T1000 (cell line): ENCODE data around the gene CARNS1.

ENCODE experiments used
- DNase-seq: peaks from one replicate; lab custom pipeline; 2025; ENCODE audit warnings: mixed read lengths; lab: John Stamatoyannopoulos, UW

Gene CARNS1

GRCh38 chr11:67375320-67376055, 40.0 kb upstream of the CARNS1 start:
- no peak for DNase-seq

DNA sequence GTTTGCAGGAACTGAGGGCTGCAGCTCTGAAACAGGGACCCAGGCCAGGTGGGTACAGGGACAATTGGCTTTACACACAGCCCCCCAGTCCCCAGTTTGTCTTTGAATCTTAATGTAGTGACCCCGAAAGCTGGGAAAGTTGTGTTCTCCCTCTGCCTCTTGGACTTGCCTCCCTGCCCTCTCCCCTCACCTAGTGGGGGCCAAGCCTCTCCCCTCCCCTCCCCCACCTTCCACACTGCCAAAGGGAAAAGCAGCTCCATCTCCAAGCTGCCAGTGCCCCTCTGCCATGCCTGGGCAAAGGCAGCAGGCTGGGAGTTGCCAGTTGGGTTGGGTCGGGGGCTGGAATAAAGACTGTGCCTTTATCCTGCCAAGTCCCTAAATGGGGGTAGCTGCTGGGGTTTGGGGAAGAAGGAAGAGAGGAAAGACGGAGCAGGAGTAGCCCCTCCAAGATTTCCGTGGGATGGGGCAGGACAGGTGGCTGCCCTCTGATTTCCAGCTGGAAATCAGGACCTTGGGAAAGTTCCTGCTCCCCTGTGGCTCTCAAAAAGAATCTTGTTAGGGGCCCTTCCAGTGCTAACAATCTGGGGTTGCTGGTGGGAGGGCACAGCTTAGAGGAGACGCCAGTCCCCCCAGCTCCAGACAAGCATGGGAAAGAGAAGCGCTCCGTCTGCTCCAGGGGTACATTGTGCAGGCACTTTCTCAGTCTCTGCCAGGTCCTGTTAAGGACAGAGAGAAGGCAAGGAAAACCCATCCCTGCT, 39.2 kb upstream of the CARNS1 start:
- DNase-seq: no peak

- no peak for DNase-seq
Measured at GRCh38 chr11:67376873-67377808, 38.3 kb upstream of the CARNS1 start.

- no peak for DNase-seq
Measured at GRCh38 chr11:67378544-67378943, 36.9 kb upstream of the CARNS1 start.

DNA sequence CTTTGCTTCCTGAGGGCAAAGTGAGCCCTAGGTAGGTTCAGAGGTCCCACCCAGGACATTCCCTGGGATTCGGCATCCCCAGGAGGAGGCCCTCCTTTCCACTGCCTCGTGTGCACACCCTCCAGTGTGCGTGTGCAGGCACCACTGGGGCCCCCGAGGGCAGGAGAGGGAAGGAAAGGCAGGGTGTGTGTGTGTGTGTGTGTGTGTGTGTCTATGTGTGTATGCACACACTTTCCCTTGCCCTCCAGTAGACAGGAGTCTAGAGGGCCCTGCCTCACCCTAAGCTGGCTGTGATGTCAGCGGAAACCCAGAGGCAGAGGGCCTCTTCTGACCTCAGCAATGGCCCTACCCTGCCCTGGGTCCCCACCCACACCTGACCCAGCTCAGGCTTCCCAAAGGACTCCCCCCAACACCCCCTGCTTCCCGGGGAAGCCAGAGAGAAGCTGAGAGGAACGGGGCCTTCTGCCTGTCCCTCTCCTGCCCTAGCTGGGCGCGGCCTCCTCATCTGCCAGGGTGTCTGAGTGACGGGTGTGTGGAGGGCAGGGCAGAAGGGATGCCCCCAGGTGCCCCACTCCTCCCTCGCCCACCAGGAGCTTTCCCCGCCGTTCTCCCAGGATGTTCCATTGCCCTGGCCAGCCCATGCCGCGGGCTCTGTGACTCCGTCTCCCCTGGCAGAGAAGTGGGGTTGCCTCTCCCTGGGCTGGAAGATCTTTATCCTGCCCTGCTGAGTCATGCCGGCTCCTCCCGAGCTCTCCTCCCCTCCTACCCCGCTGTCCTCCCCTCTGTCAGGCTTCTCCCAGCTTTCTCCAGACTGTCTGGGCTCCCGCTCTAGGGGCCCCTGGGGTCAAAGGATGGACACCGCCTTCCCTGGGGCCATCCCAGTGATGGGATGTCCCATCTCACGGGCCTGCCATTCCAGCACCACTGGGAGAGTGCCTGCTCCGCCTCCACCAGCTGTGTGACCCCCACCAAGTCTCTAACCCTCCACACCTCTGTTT, 36.1 kb upstream of the CARNS1 start:
- peak; percentile 39 for DNase-seq

GRCh38 chr11:67381244-67381972, 34.1 kb upstream of the CARNS1 start:
- DNase-seq: no peak

DNA sequence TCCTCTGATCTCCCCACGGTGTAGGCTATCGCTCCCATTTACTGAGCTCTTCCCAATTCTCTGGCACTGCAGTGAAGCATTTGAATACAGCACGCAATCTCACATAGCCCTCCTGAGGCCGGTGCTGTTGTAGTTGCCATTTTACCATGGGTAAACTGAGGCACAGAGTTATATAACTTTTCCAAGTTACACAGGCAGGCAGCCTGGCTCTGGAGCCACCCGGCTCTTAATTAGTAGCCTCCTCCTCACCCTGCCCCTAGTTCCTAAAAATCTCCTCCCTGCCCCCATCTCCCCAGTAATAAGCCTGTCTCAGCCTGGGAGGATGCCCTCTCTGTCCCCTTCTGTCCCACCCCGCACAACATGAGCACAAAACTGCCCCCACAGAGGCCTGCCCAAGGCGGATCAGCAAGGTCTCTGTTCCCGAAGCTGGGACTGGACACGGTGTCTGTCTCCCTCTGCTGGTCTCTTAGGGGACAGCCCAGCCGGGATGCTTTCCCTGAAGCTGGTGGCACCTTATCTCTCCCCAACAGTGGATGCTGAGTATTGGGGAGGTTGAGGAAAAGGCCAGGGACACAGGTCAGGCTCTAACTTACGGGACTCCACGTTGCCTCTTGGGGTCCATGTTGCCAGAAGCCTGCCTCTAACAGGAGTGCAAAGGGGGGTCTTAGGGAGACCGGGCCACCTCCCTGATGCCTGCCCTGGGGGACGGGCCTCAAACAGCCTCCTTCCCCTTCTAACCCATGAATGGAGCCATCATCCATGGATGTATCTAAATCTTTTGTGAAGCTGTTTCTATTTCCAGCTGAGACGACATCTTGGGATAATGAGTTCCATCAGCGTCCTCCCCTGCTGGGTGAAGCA, 33.0 kb upstream of the CARNS1 start:
- peak; percentile 69 for DNase-seq

DNA sequence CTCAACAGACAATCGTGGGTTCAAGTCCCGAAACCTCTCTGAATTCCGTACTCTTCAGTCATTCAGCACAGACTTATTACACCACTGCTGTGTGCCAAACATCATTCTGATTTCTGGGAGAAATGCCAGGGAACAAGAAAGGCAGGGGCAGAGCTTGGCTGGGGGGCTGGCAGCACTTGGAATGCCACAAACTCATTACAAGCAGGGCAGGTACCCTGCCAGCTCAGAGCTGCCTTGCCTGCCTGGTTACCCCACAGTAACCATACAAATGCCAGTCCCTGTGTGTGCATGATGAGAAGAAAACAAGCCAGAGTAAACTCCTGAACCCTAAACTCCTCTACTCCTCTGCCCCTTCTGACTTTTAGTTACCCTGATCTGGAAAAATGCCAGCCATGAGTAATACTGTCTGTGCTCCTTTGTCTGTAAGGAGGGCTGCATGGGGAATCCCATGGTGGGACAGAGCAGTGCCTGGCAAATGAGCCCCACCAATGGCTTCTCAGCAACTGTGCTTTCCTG, 30.6 kb upstream of the CARNS1 start:
- DNase-seq: peak; percentile 25

- no peak for DNase-seq
Measured at GRCh38 chr11:67387069-67387468, 28.4 kb upstream of the CARNS1 start.

DNA sequence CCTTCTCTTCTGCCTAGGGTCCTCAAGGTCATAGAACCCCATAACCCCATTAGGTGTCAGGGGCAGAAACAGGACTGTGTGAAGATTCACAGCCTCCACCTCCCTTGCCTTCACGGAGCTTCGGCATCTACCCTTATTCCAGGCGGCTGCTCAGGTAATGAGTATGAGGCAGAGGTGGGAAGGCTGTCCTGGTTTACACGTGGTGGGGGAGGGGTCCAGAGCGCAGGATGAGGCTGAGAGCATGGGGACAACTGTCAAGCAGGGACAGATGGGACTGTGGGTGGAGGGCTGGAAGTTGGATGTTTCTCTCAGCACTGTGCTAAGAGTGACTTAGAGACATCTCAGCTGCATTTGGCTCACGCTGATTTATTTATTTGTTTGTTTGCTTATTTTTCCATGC, 28.0 kb upstream of the CARNS1 start:
- no peak for DNase-seq

DNA sequence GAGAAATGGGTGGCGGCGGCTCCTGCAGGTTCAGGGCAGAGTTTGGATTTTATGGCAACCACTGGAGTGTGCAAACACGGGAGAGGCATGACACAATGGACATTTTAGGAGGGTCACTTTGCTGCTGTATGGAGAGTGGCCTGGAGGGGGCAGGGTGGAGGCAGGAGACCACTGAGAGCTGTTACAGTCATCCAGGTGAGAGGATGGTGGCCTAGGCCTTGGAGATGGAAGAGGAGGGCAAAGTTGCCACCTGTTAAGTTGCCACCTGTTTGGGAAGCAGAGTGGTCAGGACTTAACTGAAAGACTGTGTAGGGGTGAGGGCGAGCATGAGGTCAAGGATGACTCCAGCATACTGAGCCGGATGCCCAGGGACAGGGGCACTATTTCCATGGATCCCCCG, 26.0 kb upstream of the CARNS1 start:
- no peak for DNase-seq

- DNase-seq: no peak
Measured at GRCh38 chr11:67390947-67391303, 24.6 kb upstream of the CARNS1 start.

DNA sequence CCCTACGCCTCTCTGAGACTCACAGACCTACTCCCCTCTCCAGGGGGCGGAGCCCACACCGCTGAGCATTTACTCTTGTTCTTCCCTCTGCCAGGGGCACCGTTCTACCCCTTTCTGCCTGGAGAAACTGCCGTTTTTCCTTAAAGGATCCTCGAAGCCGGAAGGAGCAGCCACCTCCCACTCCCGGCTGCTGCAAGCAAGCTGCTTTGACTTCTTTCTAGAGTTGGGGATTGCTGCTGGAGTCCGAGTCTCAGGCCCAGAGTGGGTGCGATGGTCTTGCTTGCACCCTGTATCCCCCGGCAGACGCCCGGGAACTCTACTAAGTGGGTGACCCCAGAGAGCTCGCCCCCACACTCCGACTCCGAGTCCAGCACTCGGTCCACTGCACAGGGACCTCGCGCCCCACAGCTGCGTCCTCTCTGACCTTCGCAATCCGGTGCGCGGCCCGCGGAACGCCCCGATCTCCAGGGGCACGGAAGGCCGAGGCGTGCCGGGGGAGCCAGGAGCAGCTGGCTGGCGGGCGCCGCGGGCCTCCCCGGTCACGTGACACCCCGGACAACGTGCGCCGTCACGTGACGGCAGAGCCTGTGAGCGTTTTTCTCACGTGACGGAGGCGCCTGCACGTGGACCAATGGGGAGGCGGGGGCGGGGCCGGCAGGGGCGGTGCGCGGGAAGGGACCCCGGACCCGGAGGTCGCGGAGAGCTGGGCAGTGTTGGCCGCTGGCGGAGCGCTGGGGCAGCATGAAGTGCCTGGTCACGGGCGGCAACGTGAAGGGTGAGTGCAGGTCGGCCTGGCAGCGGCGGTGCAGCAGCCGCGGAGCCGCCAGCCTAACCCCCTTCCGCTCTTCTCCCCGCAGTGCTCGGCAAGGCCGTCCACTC, 23.9 kb upstream of the CARNS1 start, which contains the start of gene RAD9A:
Gene RAD9A, plus strand, starts transcription at position 683 of the 879 bp plus-strand sequence. Its CDS starts 59 bp downstream, at position 742.
- DNase-seq: peak; percentile 85

GRCh38 chr11:67392183-67392715, 23.2 kb upstream of the CARNS1 start:
- no peak for DNase-seq

DNA sequence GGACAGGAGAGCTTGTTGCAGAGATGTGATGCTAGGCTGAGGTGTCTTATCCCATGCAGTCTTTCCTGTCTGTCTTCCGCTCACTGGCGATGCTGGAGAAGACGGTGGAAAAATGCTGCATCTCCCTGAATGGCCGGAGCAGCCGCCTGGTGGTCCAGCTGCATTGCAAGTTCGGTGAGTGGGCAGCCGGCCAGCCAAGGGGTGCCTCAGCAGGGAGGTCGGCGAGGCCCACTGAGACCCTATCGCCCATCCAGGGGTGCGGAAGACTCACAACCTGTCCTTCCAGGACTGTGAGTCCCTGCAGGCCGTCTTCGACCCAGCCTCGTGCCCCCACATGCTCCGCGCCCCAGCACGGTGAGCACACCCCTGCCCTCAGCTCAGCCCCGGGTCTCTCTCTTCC, 22.0 kb upstream of the CARNS1 start:
- no peak for DNase-seq

GRCh38 chr11:67393990-67394389, 21.5 kb upstream of the CARNS1 start:
- no peak for DNase-seq

GRCh38 chr11:67395555-67396258, 19.8 kb upstream of the CARNS1 start:
- no peak for DNase-seq
